Stimulated activated CD8-positive, alpha-beta memory T cell treated with anti-CD3 and anti-CD28 coated beads, Interleukin-4, amount 100 ng/mL, for 48 hours (primary cell): Measurements from ENCODE around the gene KRTAP10-5.

Experiments used
- DNase-seq: peaks from one replicate; pipeline ENCODE4 v3.0.0-alpha.2; 2020

The KRTAP10-5 gene

DNA sequence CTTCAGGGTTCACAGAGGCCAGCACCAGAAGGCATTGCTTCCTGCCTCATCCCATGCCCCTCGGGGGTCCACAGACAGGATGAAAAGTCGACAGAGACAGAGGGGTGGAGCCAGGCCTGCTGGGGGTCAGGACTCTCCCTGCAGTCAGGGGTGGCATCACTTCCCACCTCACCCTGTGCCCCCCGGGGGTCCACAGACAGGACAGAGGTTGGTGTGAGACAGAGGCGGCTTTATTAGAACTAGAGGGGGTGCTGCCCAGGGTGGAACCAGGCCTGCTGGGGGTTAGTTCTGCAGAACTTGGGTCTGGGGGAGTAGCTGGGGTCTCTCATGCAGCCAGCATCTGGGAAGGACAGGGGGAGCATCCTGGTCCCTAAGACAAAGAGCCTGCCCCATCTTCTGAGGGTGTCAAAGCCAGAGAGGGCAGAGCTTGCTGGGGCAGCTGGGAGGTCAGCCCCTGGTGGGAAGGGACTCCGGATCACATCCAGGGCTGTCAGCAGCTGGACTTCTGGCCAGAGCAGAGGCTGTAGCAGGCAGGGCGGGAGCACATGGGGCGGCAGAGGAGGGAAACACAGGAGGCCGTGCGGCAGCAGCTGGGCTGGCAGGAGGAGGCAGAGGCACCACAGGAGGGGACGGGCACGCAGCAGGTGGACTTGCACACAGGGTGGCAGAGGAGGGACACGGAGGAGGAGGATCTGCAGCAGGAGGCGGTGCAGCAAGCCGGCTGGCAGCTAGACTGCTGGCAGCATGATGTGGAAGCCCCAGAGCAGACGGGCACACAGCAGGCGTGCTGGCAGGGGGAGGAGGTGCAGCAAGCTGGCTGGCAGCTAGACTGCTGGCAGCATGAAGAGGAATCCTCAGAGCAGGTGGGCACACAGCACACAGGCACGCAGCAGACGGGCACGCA lies 10.7 kb upstream of the KRTAP10-5 start:
- peak; percentile 11 for DNase-seq

DNA sequence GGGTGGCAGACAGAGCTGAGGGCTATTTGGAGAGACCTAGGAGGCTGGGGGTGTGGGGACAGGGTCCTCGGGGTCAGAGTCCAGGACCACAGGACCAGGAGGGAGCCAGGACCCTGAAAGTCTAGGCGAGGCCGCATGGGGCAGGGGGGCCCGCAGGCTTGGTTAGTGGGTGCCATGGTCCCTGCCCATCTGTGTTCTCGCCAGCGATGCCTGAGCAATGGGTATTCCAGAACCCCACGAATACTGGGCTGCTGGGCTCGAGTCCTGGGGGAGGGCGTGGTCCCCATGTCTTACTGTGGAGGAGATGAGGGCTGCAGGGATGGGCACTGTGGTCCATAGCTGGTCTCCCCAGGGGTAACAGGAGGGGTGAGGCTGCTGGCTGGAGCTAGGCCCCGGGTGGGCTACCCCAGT lies 9.9 kb upstream of the KRTAP10-5 start:
- peak; percentile 21 for DNase-seq

DNA sequence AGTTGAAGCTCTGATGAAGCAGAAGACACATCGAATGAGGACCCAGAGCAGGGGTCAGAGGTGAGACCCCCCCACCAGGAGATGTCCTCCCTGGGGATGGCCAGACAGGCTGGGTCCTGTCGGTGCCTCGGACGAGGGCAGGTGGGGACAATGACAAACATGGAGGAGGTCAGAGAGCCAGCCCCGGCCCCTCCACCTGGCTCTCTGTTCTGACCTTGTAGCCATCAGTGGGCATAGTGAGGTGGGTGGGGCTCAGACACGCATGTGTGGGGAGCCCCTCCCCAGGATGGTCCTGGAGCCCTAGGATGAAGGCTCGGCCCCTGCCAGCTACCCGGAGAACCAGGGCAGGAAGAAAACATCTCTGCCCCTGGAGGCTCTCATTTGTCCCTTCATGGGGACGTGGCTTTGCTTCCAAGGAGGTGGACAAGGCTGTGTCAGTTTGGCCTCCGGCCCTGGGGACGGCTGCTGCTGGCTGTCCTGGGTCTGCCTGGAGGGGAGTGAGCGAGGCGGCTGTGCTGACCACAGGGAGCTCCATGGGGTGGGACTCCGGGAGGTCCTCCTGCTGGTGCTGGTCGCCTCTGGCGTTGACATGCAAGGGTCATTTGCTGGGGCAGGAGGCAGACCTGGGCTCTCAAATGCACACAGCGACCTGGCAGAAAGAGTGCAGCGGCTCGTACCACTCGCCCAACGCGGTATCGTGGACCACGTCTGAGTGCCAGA lies 9.3 kb upstream of the KRTAP10-5 start:
- peak; percentile 4 for DNase-seq

DNA sequence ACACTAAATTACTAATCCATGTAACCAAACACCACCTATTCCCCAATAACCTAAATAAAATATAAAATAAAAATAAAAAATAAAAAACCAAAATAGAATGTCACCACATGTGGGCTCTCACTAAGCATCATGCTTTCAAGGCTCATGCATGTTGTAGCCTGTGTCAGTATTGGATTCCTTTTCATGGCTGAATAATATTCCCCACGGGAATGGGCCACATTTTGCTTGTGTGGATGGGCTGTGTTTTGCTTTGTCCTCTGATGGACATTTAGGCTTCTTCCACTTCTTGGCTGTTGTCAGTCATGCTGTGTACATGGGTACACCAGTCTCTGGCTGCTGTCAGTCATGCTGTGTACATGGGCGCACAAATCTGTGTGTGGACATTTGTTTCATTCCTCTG lies 8.7 kb upstream of the KRTAP10-5 start:
- no peak for DNase-seq

DNA sequence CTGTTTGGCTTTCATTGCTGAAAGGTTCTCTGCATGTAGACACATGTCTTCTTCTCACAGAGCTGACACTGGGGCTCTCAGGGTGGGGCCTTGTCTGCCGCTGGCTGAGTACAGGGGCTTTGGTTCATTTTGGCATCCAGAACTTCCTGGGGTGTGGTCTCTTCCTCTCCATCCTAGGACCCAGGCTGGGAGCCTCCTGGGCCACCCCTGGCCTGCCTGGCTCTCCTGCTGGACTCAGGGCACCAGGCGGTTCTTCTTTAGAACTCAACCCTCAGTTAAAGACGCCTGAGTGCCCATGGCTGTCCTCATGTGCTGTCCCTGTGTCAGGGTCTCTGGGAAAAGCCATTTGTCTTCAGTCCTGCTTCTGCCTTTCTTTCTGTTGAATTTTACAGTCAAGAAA lies 5.5 kb upstream of the KRTAP10-5 start:
- no peak for DNase-seq

DNA sequence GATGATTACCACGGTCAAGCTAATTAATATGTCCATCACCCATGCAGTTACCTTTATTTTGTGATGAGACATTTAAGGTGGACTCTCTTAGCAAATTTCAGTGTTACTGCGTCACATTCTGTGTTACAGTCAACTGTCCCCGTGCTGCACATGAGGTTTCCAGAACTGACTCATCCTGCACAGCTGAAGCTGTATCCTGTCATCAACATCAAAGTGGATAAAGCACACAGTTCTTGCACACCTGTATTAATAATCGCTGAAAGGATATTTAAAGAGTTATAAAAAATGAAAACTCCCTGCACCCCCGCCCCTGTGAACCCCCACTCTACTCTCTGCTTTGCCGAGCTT lies 3.4 kb upstream of the KRTAP10-5 start:
- DNase-seq: no peak

DNA sequence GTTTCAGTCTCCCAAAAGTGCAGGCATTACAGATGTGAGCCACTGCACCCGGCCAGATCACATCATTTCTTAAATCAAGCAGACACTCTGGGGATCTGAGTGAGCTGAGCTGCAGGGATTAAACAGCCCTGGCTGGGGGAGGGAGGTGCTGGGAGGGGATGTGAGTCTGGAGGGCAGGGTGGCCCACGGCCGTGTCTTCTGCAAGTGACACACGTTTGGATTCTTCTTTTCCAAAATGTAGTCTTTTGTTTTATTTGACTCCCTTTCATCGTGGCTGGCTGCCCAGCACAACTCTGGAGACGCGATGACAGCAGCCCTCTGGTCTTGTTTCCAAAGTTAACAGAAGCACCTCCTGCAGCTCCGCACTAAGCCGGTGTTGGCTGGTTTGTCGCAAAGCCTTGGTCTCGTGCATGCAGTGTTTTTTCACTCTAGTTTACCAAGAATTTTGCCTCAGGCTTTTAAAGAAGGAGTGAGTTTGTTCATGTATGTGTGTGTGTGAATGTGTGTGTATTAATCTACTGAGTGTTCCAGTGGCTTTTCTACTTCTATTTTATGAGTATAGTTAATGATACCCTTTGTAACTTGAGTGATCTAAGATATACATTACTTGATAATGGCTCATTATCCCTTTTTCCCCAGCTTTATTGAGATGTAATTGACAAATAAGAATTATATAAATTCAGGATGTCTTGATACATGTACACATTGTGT lies 2.8 kb upstream of the KRTAP10-5 start:
- DNase-seq: peak; percentile 18

DNA sequence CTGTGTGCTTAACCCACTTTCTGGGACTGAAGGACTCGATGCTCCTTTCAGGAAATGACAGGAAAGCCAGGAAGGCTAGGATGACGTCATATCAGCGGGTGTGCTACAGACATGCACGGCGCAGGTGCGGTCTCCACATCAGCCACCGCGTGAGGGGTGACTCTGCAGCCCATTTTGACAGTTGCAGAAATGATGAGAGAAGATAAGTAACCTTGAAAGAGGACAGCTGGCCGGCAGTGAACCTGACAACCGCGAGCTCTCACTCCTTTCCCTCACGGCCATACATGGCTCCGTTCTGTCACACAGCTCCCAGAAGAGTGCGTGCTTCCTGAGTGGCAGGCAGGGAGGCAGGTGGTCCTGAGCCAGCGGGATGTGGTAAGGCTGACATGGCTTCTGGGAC lies 1.7 kb upstream of the KRTAP10-5 start:
- no peak for DNase-seq

DNA sequence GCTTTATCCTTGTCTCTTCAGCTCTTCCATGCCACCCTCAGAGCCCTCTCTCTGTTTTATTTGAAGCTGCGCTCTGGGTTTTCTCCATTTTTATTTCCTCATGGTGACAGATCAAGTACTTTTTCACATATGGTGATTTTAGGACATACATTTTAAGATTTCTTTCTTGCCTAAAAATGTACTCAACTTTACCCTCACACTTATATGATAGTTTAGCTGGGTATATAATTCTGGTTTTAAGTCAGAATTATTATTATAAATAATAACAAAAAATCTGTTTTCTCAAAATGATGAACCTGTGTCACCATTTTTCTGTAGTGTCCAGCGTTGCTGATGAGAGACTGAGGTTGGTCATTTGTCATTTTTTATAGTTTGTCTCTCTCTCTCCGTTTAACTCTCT lies 754 bp upstream of the KRTAP10-5 start:
- no peak for DNase-seq

DNA sequence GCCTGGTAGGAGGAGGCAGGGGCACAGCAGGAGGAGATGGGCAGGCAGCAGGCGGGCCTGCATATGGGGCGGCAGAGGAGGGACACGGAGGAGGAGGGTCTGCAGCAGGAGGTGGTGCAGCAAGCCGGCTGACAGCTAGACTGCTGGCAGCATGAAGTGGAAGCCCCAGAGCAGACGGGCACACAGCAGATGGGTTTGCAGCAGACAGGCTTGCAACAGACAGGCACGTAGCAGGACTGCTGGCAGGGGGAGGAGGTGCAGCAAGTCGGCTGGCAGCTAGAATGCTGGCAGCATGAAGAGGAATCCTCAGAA lies 615 bp downstream of the KRTAP10-5 start:
- peak; percentile 17 for DNase-seq

DNA sequence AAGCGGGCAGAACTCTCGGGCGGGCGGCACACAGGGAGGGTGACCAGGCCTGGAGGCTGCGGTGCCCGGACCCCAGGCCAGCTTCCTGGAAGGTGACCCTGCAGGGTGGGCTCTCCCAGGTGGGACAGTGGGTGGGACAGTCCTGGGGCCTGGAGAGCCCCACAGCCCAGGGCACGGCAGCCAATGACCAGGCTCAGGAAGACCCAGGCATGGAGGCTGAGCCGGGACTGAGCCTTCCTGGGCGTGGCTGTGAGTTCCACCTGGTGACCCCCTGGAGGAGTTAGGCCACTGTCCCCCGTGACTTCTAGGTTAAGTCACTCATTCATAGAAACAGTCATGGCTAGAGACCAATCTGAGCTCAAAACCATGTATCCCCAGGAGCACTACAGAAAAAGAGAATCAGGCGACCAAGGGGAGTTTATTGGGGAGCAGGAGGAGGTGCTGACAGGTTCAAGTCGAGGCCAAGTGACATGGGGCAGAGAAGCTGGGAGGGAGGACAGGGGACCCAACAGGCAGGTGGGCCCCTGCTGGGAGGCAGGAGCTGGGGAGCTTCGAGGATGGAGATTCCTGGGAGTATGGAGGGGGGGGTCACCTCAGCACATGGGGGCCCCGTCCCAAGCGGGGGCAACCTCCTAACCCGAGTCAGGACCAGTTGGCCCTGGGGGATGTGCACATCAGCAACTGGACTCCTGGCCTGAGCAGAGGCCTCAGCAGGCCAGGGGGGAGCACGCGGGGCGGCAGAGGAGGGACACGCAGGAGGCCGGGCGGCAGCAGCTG lies 1.2 kb downstream of the KRTAP10-5 start:
- peak; percentile 8 for DNase-seq

DNA sequence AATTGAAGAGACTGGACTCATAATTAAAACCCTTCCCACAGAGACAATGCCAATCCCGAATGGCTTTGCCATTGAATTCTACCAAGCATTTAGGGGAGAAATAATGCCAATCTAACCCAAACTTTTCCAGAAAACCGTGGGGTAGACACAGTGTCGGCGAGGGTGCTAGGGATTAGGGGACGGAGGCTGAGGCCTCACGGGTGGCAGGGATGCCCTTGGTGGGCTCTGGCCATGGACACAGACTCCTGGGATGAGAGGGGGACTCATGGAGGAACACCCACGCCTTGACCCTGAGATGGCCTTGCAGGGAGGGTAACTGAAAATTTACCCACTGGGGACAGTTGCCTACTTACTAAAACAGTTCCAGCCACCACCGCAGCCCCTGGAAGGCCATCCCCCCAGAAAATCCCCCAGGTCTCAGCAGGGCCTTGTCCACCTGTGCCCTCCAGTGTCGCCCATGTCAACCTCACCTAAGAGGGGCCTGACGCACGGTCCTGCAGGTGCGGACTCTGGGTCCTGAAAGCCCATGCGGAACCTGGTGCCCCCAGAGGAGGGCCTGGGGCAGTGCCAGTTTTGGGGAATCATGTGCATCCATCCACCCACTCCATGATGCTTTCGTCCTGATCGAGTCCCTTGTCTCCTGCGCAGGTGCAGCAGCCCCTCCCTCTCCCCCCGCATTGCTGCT lies 1.9 kb downstream of the KRTAP10-5 start:
- DNase-seq: peak; percentile 10

DNA sequence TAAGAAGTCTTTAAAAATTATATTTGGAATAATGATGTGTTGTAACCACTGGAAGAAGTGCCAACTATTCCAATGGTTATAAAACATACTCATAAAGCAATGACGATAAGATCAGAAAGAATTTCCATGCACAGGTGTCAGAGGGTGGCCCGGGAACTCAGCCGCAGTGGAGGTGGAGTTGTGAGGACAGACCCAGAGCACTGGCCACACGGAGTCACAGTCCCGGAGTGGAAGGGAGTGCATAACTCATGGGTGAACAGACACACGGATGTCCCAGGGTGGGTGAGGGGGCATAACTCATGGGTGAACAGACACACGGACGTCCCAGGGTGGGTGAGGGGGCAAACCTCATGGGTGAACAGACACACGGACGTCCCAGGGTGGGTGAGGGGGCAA lies 4.4 kb downstream of the KRTAP10-5 start:
- no peak for DNase-seq

DNA sequence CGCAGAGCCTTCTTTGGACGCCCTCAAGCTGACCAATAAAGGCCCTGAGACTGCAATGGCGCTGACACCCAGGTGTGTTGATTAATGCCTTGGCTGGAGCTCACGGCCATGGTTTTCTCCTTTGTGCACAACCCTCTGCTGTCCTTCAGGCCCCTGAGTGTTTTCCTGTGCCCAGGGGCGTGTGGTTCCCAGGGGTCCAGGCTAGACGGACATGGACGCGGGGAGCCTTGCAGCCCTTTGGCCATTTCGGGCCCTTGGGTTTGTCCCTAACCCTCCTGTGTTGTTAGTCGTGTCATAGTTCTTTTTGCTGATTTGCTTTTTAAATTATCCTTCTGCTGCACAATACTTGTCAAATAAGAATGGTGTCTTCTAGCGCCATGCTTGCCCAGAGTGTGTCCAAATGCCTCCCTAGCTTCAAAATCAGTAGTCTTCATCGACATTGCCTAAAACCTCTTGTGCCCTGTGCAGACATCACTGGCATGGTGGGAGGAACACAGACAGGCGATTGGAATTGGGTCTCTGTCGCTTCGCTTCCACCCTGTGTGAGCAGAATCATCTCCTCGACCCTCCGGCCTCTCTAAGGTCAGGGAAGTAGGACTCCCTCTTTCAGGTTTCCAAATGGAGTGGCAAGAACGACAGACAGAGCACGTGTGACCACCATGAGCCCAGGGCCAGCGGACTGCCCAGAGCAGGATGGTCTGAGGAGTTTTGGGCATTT lies 4.9 kb downstream of the KRTAP10-5 start:
- peak; percentile 8 for DNase-seq

DNA sequence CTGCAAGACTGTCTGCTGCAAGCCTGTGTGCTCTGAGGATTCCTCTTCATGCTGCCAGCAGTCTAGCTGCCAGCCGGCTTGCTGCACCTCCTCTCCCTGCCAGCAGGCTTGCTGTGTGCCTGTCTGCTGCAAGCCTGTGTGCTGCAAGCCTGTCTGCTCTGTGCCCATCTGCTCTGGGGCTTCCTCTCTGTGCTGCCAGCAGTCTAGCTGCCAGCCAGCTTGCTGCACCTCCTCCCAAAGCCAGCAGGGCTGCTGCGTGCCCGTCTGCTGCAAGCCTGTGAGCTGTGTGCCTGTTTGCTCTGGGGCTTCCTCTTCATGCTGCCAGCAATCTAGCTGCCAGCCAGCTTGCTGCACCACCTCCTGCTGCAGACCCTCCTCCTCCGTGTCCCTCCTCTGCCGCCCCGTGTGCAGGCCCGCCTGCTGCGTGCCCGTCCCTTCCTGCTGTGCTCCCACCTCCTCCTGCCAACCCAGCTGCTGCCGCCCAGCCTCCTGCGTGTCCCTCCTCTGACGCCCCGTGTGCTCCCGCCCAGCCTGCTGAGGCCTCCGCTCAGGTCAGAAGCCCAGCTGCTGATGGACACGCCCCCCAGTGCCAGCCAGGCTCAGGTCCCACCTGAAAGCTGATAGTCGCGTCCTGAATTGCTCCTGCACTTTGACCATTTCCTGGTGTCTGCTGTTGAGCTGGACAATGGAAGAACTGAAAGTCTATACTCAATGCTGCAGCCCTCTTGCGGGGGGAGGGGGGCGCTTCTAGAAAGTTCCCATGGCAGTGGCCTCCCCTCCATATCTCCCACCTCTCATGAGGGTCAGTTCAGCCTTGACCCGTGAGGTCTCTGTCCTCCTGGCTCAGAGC lies 5.7 kb downstream of the KRTAP10-5 start:
- peak; percentile 4 for DNase-seq

DNA sequence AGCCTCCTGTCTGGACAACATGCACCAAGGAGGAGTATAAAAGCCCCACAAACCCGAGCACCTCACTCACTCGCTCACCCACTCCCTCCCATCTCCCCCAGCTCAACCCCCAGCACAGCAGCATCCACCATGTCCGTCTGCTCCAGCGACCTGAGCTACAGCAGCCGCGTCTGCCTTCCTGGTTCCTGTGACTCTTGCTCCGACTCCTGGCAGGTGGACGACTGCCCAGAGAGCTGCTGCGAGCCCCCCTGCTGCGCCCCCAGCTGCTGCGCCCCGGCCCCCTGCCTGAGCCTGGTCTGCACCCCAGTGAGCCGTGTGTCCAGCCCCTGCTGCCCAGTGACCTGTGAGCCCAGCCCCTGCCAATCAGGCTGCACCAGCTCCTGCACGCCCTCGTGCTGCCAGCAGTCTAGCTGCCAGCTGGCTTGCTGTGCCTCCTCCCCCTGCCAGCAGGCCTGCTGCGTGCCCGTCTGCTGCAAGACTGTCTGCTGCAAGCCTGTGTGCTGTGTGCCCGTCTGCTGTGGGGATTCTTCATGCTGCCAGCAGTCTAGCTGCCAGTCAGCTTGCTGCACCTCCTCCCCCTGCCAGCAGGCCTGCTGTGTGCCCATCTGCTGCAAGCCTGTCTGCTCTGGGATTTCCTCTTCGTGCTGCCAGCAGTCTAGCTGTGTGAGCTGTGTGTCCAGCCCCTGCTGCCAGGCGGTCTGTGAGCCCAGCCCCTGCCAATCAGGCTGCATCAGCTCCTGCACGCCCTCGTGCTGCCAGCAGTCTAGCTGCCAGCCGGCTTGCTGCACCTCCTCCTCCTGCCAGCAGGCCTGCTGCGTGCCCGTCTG lies 6.6 kb downstream of the KRTAP10-5 start, which contains the start of gene KRTAP10-4:
Gene KRTAP10-4, plus strand, starts transcription at position 100 of the 827 bp plus-strand sequence. Its CDS starts 30 bp downstream, at position 130.
- peak; percentile 20 for DNase-seq

DNA sequence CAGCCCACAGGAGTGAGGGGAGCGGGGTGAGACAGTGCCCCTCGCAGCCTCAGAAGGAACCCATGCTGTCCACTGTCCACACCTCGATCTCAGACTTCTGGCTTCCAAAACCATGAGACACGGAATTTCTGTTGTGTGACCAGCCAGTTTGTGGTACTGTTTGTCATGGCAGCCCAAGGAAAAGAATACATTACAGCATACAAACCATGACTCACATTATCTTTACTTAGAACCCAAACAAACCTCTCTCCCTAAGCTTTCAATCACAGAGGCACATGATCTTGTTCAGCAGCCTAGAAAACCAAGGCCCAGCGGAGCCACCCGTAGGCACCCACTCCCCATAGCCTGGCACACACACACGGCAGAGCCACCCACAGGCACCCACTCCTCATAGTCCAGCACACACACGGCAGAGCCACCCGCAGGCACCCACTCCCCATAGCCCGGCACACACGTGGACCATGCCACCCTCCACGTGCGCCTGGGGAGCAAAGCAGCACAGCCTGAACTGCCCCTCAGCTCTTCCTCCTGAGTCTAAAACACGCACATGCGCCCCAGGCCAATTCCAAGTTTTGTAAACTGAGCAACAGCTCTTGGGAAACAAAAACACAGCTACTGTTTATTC lies 7.3 kb downstream of the KRTAP10-5 start:
- peak; percentile 19 for DNase-seq

DNA sequence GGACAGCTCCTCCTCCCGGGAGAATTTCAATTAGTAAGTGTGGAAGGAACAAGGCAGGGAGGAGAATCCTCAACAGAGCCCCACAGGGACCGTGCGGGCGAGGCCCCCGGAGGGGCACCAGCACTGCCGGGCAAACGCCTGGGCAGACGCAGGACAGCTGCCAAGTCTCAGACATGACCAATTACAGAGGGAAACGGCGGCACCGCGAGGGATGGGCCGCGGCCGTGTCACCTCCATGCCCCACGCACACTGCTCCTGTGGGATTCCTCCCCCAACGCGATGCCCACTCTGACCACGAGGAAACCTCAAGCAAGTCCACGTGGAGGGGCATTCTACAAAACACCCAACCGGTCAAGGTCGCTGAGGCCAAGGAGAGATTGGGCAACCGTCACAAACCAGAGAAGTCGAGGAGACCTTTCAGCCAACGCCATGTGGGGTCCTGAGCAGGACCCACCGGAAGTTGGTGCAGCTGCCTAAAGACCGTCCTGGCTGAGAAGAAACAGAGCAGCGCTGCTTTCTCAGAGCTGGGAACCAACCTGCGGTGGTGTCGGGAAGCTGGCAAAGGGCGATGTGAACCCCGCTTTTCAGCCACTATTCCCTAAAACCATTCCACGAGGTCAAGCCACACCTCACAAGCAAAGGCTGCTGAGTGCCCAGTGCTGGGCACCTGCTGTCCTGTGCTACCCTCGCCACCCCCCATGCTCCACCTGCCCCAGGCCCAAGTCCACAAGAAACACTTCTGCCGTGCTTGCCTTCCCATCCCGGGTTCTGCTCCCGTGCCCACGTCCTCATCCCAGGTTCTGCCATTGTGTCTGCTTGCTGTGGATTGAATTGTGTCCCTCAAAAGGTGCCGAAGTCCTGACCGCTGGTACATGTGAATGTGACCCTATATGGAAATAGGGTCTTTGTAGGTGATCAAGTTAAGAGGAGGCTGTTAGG lies 8.3 kb downstream of the KRTAP10-5 start:
- peak; percentile 17 for DNase-seq
